GM21515 (cell line): ENCODE data around the gene CEP112.
"Not testable (repeated sequence)": the region's sequence is repeated elsewhere in the genome, so short reads cannot be mapped to it uniquely, and the experiment has no call there.

Source experiments
- ATAC-seq: cut with Tn5 transposase; IDR thresholded peaks from one replicate; pipeline ENCODE4 v1.9.1; 2021; ENCODE audit not compliant: unreplicated experiment

The CEP112 gene

DNA sequence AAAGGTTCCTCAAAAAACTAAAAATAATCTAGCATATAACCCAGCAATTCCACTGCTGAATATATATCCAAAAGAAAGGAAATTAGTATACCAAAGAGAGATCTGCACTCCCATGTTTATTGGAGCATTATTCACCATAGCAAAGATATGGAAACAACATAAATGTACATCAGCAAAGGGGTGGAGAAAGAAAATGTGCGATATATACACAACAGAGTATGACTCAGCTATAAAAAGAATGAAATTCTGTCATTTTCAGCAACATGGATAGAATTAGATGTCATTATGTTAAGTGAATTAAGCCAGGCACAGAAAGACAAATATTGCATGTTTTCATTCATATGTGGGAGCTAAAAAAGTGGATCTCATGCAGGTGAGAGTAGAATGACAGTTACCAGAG is 350.8 kb downstream of the CEP112 start:
- no peak for ATAC-seq

GRCh38 chr17:65837232-65837631 is 354.7 kb downstream of the CEP112 start:
- not testable (repeated sequence) for ATAC-seq

DNA sequence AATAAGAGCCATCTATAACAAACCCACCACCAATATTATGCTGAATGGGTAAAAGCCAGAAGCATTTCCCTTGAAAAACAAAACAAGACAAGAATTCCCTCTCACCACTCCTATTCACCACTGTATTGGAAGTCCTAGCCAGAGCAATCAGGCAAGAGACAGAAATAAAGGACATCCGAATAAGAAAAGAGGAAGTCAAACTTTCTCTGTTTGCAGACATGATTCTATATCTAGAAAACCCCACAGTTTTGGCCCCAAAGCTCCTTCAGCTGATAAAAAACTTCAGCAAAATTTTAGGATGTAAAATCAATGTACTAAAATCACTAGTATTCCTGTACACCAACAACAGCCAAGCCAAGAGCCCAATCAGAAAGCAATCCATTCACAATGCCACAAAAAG is 358.7 kb downstream of the CEP112 start:
- no peak for ATAC-seq

GRCh38 chr17:65830356-65830755 is 361.6 kb downstream of the CEP112 start:
- no peak for ATAC-seq

DNA sequence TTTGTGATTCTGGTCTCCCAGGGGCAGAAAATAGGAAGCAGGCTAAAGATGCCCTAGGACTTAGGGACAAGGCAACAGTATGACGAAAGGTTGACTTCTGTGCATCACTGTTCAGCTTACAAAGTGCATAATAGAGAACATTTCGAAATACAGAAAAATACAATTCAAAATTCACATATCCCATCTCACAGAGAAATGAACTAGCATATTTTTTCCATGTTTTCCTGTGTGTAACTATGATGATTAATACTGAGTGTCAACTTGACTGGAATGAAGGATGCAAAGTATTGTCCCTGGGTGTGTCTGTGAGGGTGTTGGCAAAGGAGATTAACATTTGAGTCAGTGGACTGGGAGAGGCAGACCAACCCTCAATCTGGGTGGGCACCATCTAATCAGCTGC is 365.4 kb downstream of the CEP112 start:
- ATAC-seq: not testable (repeated sequence)

- no peak for ATAC-seq
Measured at GRCh38 chr17:65824901-65825300, 367.0 kb downstream of the CEP112 start.

- ATAC-seq: no peak
Measured at GRCh38 chr17:65823713-65824112, 368.2 kb downstream of the CEP112 start.

- ATAC-seq: no peak
Measured at GRCh38 chr17:65820811-65821210, 371.1 kb downstream of the CEP112 start.

DNA sequence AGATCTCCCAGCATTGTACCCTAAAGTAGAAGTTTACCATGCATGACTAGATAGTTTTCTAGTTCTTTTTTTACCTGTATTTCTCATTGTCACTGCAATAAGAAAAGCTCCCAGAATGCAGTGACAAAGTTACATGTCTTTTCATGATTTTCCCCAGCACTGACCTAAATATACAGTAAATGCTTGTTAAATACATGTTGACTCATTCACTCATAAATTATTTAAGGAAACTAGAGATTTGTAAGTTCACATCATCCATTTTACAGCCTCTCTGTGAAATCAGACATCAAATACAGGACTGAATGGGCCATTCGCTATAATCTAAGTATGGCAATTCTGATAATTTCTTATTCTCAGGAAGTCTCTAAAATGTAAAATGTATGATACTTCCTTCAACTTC is 371.6 kb downstream of the CEP112 start:
- ATAC-seq: no peak

- ATAC-seq: no peak
Measured at GRCh38 chr17:65819810-65820209, 372.1 kb downstream of the CEP112 start.

- ATAC-seq: no peak
Measured at GRCh38 chr17:65817951-65818350, 374.0 kb downstream of the CEP112 start.

- no peak for ATAC-seq
Measured at GRCh38 chr17:65814418-65814817, 377.5 kb downstream of the CEP112 start.

- no peak for ATAC-seq
Measured at GRCh38 chr17:65813306-65813705, 378.6 kb downstream of the CEP112 start.

- ATAC-seq: no peak
Measured at GRCh38 chr17:65811043-65811442, 380.9 kb downstream of the CEP112 start.

- ATAC-seq: no peak
Measured at GRCh38 chr17:65809366-65809765, 382.6 kb downstream of the CEP112 start.

DNA sequence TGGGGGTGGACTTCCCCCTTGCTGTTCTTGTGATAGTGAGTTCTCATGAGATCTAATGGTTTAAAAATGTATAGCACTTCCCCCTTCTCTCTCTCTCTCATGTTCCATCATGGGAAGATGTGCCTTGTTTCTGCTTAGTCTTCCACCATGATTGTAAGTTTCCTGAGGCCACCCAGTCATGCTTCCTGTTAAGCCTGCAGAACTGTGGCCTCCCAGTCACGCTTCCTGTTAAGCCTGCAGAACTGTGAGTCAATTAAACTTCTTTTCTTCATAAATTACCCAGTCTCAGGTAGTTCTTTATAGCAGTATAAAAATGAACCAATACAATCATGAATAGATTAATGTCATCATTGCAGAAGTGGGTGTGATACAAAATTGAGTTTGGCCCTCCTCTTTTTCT is 383.4 kb downstream of the CEP112 start:
- ATAC-seq: not testable (repeated sequence)

DNA sequence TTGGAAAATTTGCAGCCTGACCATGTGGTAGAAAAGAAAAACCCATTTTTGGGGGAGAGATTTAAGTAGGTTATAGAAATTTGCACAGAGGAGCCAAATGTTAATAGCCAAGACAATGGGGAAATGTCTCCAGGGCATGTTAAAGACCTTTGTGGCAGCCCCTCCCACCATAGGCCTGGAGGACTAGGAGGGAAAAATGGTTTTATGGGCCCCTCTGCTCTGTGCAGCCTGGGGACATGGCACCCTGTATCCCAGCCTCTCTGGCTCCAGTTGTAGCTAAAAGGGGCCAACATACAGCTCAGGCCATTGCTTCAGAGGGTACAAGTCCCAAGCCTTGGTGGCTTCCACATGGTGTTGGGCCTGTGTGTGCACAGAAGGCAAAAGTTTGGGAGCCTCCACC is 384.6 kb downstream of the CEP112 start:
- no peak for ATAC-seq

DNA sequence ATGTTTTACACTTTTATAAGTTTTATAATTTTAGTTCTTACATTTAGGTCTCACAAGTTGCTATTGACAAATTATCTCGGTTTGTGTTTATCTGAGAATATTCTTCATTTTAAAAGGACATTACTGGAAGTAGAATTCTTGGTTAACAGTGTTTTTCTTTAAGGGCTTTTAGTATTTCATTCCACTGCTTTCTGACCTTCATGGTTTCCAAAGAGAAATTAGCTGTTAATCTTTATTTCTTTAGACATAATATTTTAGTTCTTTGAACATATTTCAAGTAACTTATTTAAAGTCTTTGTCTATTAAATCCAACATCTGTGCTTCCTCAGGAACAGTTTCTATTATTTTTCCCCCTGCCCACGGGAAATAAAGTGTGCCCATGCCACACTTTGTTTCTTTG is 390.4 kb downstream of the CEP112 start:
- no peak for ATAC-seq

DNA sequence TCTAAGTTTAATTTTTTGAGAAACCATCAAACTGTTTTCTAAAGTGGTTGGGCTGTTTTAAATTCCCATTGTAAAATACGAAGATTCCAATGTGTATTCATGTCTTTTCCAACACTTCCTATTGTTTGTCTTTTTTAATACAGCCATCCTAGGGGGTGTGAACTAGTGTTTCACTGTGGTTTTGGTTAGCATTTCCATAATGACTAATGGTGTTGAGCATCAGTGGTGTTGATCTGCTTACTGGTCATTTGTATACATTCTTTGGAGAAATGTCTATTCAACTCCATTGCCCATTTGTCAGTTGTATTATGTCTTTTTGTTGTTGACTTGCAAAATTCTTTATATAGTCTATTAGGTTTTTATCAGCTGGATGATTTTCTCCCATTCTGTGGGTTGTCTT is 391.3 kb downstream of the CEP112 start:
- no peak for ATAC-seq

GRCh38 chr17:65799869-65800268 is 392.1 kb downstream of the CEP112 start:
- ATAC-seq: no peak

DNA sequence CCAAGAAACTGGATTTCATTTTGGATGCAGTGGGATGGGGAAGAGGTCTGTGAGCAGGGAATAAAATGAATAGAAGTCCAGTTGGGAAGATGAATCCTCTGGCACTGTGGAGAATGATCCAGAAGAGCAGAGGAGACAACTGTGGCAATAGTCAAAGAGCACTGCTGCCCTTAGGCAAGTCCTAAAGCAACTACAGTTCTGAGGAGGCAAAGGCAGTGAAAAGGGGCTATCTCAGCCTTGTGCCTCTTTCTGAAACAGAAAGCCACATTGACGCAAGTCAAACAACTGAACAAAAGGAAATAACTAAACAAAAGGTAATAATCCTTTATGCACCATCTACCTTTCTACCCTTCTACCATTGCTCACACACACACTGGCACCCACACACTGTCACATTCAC is 392.5 kb downstream of the CEP112 start:
- ATAC-seq: no peak

- no peak for ATAC-seq
Measured at GRCh38 chr17:65797809-65798208, 394.1 kb downstream of the CEP112 start.

GRCh38 chr17:65797101-65797500 is 394.8 kb downstream of the CEP112 start:
- ATAC-seq: no peak

GRCh38 chr17:65794572-65794971 is 397.4 kb downstream of the CEP112 start:
- no peak for ATAC-seq
